PC-9 (cell line): ENCODE data around the gene CRIP2. TPM values are rescaled to one million over a fixed set of nuclear protein-coding genes. Genes with fewer than 3 reads are reported as not detected.

Source experiments
- BruUV-seq: library from RNA; stranded (reverse); fragments of 400-500 nt; replicated peaks from 2 replicates; lab custom pipeline; 2021; lab: Mats Ljungman, UMichigan
- CTCF ChIA-PET: fragments of 300-600 bp; sonication (Branson Sonifier 250); formaldehyde crosslinking; loops from one replicate; lab custom pipeline; 2022; ENCODE audit warnings: antibody characterized with exemption; lab: Charles Lee
- POLR2A ChIA-PET: fragments of 300-600 bp; sonication (Branson Sonifier 250); formaldehyde crosslinking; loops from one replicate; lab custom pipeline; 2022; ENCODE audit warnings: antibody characterized with exemption; ENCODE audit not compliant: unreplicated experiment; lab: Charles Lee
- DNase-seq, 2 experiments: peaks; one replicate each; pipeline versions ENCODE4 v3.0.0 to v3.0.0-alpha.2; 2015 to 2022; ENCODE audit warnings: mixed read lengths in 1 of 2
- H2AFZ ChIP-seq: fragments of 200-600 bp; sonication (generic); 2 replicates; pipeline ENCODE4 v1.8.1; 2017; ENCODE audit warnings: antibody characterized with exemption
- H3F3A ChIP-seq: fragments of 200-600 bp; sonication (generic); 2 replicates; pipeline ENCODE4 v1.8.1; 2017; ENCODE audit warnings: antibody characterized with exemption, mild to moderate bottlenecking, low read depth; ENCODE audit not compliant: insufficient read depth
- H3K27ac ChIP-seq: fragments of 200-600 bp; sonication (generic); 2 replicates; pipeline ENCODE4 v1.6.1; 2016; ENCODE audit warnings: mixed run types
- H3K27me3 ChIP-seq: fragments of 200-600 bp; sonication (generic); 2 replicates; pipeline ENCODE4 v1.6.1; 2016; ENCODE audit warnings: low read depth, mixed run types; ENCODE audit not compliant: insufficient read depth
- H3K36me3 ChIP-seq: fragments of 200-600 bp; sonication (generic); 2 replicates; pipeline ENCODE4 v1.6.1; 2016; ENCODE audit warnings: low read depth, mixed run types
- H3K4me1 ChIP-seq: fragments of 200-600 bp; sonication (generic); replicated peaks from 2 replicates; pipeline ENCODE4 v1.6.1; 2016; ENCODE audit warnings: mixed run types; ENCODE audit not compliant: insufficient read depth
- H3K4me2 ChIP-seq: fragments of 200-600 bp; sonication (generic); 2 replicates; pipeline ENCODE4 v1.6.1; 2017; ENCODE audit warnings: mixed run types
- H3K4me3 ChIP-seq: fragments of 200-600 bp; sonication (generic); 2 replicates; pipeline ENCODE4 v1.6.1; 2016; ENCODE audit warnings: mixed run types
- H3K79me2 ChIP-seq: fragments of 200-600 bp; sonication (generic); 2 replicates; pipeline ENCODE4 v1.6.1; 2017; ENCODE audit warnings: low read depth, mixed run types
- H3K9me2 ChIP-seq: fragments of 200-600 bp; sonication (generic); 2 replicates; pipeline ENCODE4 v1.8.1; 2017; ENCODE audit warnings: mild to moderate bottlenecking; ENCODE audit not compliant: insufficient read depth
- H3K9me3 ChIP-seq: fragments of 200-600 bp; sonication (generic); 2 replicates; pipeline ENCODE4 v1.8.1; 2016; ENCODE audit warnings: low read depth; ENCODE audit not compliant: insufficient read depth
- H4K20me1 ChIP-seq: fragments of 200-600 bp; sonication (generic); 2 replicates; pipeline ENCODE4 v1.8.1; 2017; ENCODE audit not compliant: insufficient read depth
- CTCF ChIP-seq: fragments of 200-600 bp; sonication (generic); conservative IDR thresholded peaks from 2 replicates; pipeline ENCODE4 v1.6.1; 2017; ENCODE audit warnings: mixed run types, antibody characterized with exemption, mild to moderate bottlenecking, moderate library complexity
- EZH2 ChIP-seq: fragments of 200-600 bp; sonication (generic); IDR thresholded peaks from 2 replicates; pipeline ENCODE4 v1.8.0; 2017; ENCODE audit warnings: antibody characterized with exemption, low read depth
- intact Hi-C: fragments of 100-400 bp; cut with micrococcal nuclease; formaldehyde crosslinking; loops from one replicate; pipeline ENCODE4 v1.10.0; 2022; ENCODE audit not compliant: unreplicated experiment
- total RNA-seq: library from RNA; stranded (reverse); gene quantifications from 2 replicates; pipeline ENCODE4 v1.2.3, GENCODE V29; 2021

The CRIP2 gene
- total RNA-seq, 1 experiment from 2014 or later, result 50.2 TPM

DNA sequence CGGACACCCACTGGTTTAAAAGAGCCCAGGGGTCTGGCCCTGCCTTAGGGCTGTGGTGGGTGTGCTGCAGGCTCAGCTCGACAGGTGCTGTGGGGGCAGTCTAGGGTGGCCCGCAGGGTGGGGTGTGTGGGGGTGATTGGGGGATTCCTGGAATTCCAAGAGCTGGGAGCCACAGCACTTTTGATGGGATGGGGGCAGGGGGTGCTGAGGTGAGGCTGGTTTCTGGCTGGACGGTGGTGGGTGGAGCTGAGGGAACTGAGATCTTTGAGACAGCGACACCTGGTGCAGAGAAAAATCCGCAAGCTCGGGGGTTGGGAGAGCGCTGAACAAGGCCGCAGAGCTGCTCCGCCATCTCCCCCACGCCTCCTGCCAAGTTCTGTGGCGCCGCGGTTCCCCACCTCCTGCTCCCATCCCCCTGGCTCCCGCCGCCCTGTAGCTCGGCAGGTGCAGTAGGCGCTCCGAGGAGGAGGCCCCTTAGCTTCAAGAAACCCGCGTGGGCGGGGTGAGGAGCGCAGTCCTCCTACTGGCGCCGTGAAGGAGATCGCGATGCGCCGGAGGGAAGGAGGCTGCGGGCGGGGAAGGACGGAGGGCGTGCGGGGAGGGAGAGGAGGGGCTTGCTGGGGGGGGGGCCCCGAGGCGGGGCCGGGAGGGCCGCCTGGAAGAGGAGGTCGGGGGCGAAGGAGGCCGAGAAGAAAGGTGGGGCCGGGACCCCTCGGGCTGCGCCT, 15.1 kb downstream of the CRIP2 start:
- no peaks in the 10 kb centered on the region for H3K27me3 ChIP-seq
- H3K4me3 ChIP-seq, result peak overlapping the region; percentile 64
- ChIA-PET CTCF (interaction anchor here (0.6 to 1.8 kb wide), 4 partner anchors 9 to 171 kb away, joined by 3 to 13 read pairs (median 8); no protein-coding TSS in a partner anchor), POLR2A (interaction anchor here (0.5 kb wide), 1 partner anchor 11 kb away, joined by 13 read pairs; no protein-coding TSS in a partner anchor)
- H3F3A ChIP-seq, result peaks cover 13% of the 10 kb centered on the region; the same call in 1 of the 2 replicates
- H3K9me3 ChIP-seq, result no peaks in the 10 kb centered on the region
- peaks cover 28% of the 10 kb centered on the region for H3K4me1 ChIP-seq
- no peaks in the 10 kb centered on the region for H3K36me3 ChIP-seq
- H3K79me2 ChIP-seq, result 0 out of 2 replicates have a peak, but pooled peaks cover 5% of the 10 kb centered on the region
- H2AFZ ChIP-seq, result peak overlapping the region; percentile 66
- peaks cover 6% of the 10 kb centered on the region for H4K20me1 ChIP-seq
- H3K4me2 ChIP-seq, result peak overlapping the region; percentile 87
- intact Hi-C loops, result loop anchor here (1.0 to 5.0 kb wide), 7 partner anchors 8 to 397 kb away; no protein-coding TSS in a partner anchor
- H3K27ac ChIP-seq, result no peak overlapping the region
- H3K9me2 ChIP-seq, result no peaks in the 10 kb centered on the region
- TF ChIP-seq EZH2 (no peak), CTCF (peak; percentile 69)
- BruUV-seq, result no TSS peak
- peak; percentile 77 to 79 for DNase-seq

- Histone ChIP-seq H3K36me3 (no peaks in the 10 kb centered on the region), H3K27me3 (no peaks in the 10 kb centered on the region), H3K4me1 (peaks cover 28% of the 10 kb centered on the region), H4K20me1 (peaks cover 6% of the 10 kb centered on the region), H3F3A (peaks cover 13% of the 10 kb centered on the region; the same call in 1 of the 2 replicates), H3K9me2 (no peaks in the 10 kb centered on the region), H3K27ac (no peak overlapping the region), H3K4me2 (peak overlapping the region; percentile 87), H2AFZ (peak overlapping the region; percentile 66), H3K9me3 (no peaks in the 10 kb centered on the region), H3K79me2 (0 out of 2 replicates have a peak, but pooled peaks cover 5% of the 10 kb centered on the region), H3K4me3 (peak overlapping the region; percentile 64)
- BruUV-seq, result no TSS peak
- DNase-seq, result no peak
- CTCF ChIA-PET, result interaction anchor here (1.1 to 1.8 kb wide), 2 partner anchors 9 to 119 kb away, joined by 7 to 13 read pairs; no protein-coding TSS in a partner anchor
- TF ChIP-seq CTCF, result no peak
- TF ChIP-seq EZH2, result no peak
- POLR2A ChIA-PET, result no interaction called here
- intact Hi-C loops, result loop anchor here (1.0 to 5.0 kb wide), 5 partner anchors 17 to 398 kb away; no protein-coding TSS in a partner anchor
These were observed 15.6 kb downstream of the CRIP2 start for GRCh38 chr14:105490267-105490571.

GRCh38 chr14:105490572-105491365, 16.1 kb downstream of the CRIP2 start, which contains the start of gene TEDC1:
TEDC1 (plus strand) TSS chr14:105491246; CDS start chr14:105491376, 130 bp downstream.
- Histone ChIP-seq H2AFZ (peak within 1 kb of the TSS; percentile 90), H3K9me3 (no peaks in the 10 kb centered on the region), H3F3A (peaks cover 13% of the 10 kb centered on the region; the same call in 1 of the 2 replicates), H3K27me3 (no peaks in the 10 kb centered on the region), H3K27ac (peak within 1 kb of the TSS; percentile 65), H4K20me1 (peaks cover 6% of the 10 kb centered on the region), H3K4me1 (peaks cover 28% of the 10 kb centered on the region), H3K9me2 (no peaks in the 10 kb centered on the region), H3K4me3 (peak within 1 kb of the TSS; percentile 94), H3K36me3 (no peaks in the 10 kb centered on the region), H3K4me2 (peak within 1 kb of the TSS; percentile 87), H3K79me2 (0 out of 2 replicates have a peak, but pooled peaks cover 5% of the 10 kb centered on the region)
- no peak for TF ChIP-seq EZH2
- peak; percentile 51; the same call in 1 of the 2 replicates for TF ChIP-seq CTCF
- intact Hi-C loops, result loop anchor here (1.0 to 5.0 kb wide), 6 partner anchors 17 to 398 kb away; no protein-coding TSS in a partner anchor
- BruUV-seq, result no TSS peak
- DNase-seq, result peak; percentile 97 to 99
- CTCF ChIA-PET, result interaction anchor here (1.8 kb wide), 1 partner anchor 10 kb away, joined by 13 read pairs; no protein-coding TSS in a partner anchor
- POLR2A ChIA-PET, result no interaction called here
